Endodermal cell (in vitro differentiated cells): ENCODE data around the gene GJA3. TPM values are rescaled to one million over a fixed set of nuclear protein-coding genes. Genes with fewer than 3 reads are reported as not detected.

Source experiments
- DNase-seq: peaks from one replicate; pipeline ENCODE4 v3.0.0-alpha.2; 2017
- H3K27ac ChIP-seq: 2 replicates; pipeline ENCODE4 v1.5.1; 2013; ENCODE audit warnings: mild to moderate bottlenecking, low read depth, low read length, moderate library complexity
- H3K27me3 ChIP-seq: 2 replicates; pipeline ENCODE4 v1.6.1; 2013; ENCODE audit warnings: mild to moderate bottlenecking, low read length, moderate library complexity; ENCODE audit not compliant: insufficient read depth, control insufficient read depth, poor library complexity, severe bottlenecking
- H3K36me3 ChIP-seq: 2 replicates; pipeline ENCODE4 v1.7.0; 2013; ENCODE audit warnings: mild to moderate bottlenecking, low read length, moderate library complexity; ENCODE audit not compliant: control insufficient read depth, insufficient read depth
- H3K4me1 ChIP-seq: one replicate; pipeline ENCODE4 v1.7.0; 2013; ENCODE audit warnings: low read length; ENCODE audit not compliant: control insufficient read depth, insufficient read depth
- H3K4me3 ChIP-seq: 2 replicates; pipeline ENCODE4 v1.5.1; 2013; ENCODE audit warnings: mild to moderate bottlenecking, low read length, moderate library complexity
- H3K9ac ChIP-seq: 2 replicates; pipeline ENCODE4 v1.6.1; 2013; ENCODE audit warnings: mild to moderate bottlenecking, low read length, moderate library complexity; ENCODE audit not compliant: poor library complexity, severe bottlenecking; ENCODE audit errors: extremely low read depth
- H3K9me3 ChIP-seq: 2 replicates; pipeline ENCODE4 v1.6.1; 2013; ENCODE audit warnings: mild to moderate bottlenecking, low read length, moderate library complexity; ENCODE audit not compliant: control insufficient read depth
- H3K27ac Mint-ChIP-seq: 2 replicates; pipeline ENCODE4 v1.8.0; 2020; ENCODE audit warnings: mixed read lengths
- H3K27me3 Mint-ChIP-seq: 2 replicates; pipeline ENCODE4 v1.8.0; 2021; ENCODE audit warnings: mild to moderate bottlenecking, mixed read lengths; ENCODE audit not compliant: insufficient read depth
- H3K36me3 Mint-ChIP-seq: 2 replicates; pipeline ENCODE4 v1.8.0; 2020; ENCODE audit warnings: low read depth, mixed read lengths
- H3K4me1 Mint-ChIP-seq: 2 replicates; pipeline ENCODE4 v1.8.0; 2020; ENCODE audit warnings: mixed read lengths
- H3K4me3 Mint-ChIP-seq: 2 replicates; pipeline ENCODE4 v1.8.0; 2020; ENCODE audit warnings: mild to moderate bottlenecking, moderate library complexity, mixed read lengths
- H3K9me3 Mint-ChIP-seq: 2 replicates; pipeline ENCODE4 v1.8.0; 2020; ENCODE audit warnings: mild to moderate bottlenecking, mixed read lengths
- CTCF ChIP-seq: fragments of 200-600 bp; sonication (generic); conservative IDR thresholded peaks from 2 replicates; pipeline ENCODE4 v1.5.0; 2021; ENCODE audit warnings: antibody characterized with exemption, mild to moderate bottlenecking
- WGBS, 2 experiments: methylation state at CpG; one replicate each; pipeline versions ENCODE4 v1.1.5 to v1.1.7; 2013; ENCODE audit warnings: missing lambda C conversion rate in 2 of 2, mixed read lengths in 1 of 2; ENCODE audit not compliant: insufficient coverage in 1 of 2, insufficient read length in 1 of 2; 5-methylcytosine and 5-hydroxymethylcytosine counted together
- total RNA-seq, 2 donors: library from RNA; stranded (reverse); fragmentation: NEBNext Ultra II Directional in 1 of 2; extraction: Animal tissue kit (Norgen Biotek cat#: 25700) in 1 of 2; gene quantifications; 2 replicates in 1 of 2; 3 replicates in 1 of 2; pipeline ENCODE4 v1.2.1, GENCODE V29; 2021

The GJA3 gene
- total RNA-seq, 2 donors from 2014 or later: 0.07 to 0.09 TPM

GRCh38 chr13:20130652-20131051 lies 30.2 kb downstream of the GJA3 start:
- TF ChIP-seq CTCF: no peak
- DNase-seq: no peak
- Mint-ChIP-seq H3K27ac (no peak overlapping the region), H3K4me3 (no peak overlapping the region), H3K4me1 (no peaks in the 10 kb centered on the region), H3K9me3 (no peaks in the 10 kb centered on the region), H3K36me3 (no peaks in the 10 kb centered on the region), H3K27me3 (peaks cover 14% of the 10 kb centered on the region)
- H3K4me3 ChIP-seq: no peak overlapping the region
- H3K4me1 ChIP-seq: no peaks in the 10 kb centered on the region
- peaks cover 44% of the 10 kb centered on the region for H3K27me3 ChIP-seq
- no peak overlapping the region for H3K27ac ChIP-seq
- no peak overlapping the region for H3K9ac ChIP-seq
- no peaks in the 10 kb centered on the region for H3K9me3 ChIP-seq
- no peaks in the 10 kb centered on the region for H3K36me3 ChIP-seq
- WGBS, 2 experiments: 93 to 100% methylated on average over 2 of the region's 2 CpGs

DNA sequence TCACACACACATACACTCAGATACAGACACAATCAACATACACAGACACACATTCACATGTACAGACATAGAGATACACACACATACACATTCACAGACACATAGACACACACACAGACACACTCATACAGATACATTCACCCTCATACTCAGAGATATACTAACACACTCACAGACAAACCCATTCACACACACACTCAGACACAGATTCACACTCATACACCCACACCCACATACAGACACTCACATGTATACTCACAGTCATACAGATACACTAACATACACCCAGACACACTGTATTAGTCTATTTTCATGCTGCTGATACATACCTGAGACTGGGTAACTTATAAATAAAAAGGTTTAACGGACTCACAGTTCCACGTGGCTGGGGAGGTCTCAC lies 30.8 kb downstream of the GJA3 start:
- Histone ChIP-seq H3K27ac (no peak overlapping the region), H3K9me3 (no peaks in the 10 kb centered on the region), H3K27me3 (peaks cover 44% of the 10 kb centered on the region), H3K9ac (no peak overlapping the region), H3K4me3 (no peak overlapping the region), H3K4me1 (no peaks in the 10 kb centered on the region), H3K36me3 (no peaks in the 10 kb centered on the region)
- Mint-ChIP-seq H3K4me1 (no peaks in the 10 kb centered on the region), H3K27ac (no peak overlapping the region), H3K27me3 (peaks cover 17% of the 10 kb centered on the region), H3K36me3 (no peaks in the 10 kb centered on the region), H3K4me3 (no peak overlapping the region), H3K9me3 (no peaks in the 10 kb centered on the region)
- DNase-seq: peak; percentile 3
- 72 to 91% methylated on average over 2 of the region's 2 CpGs for WGBS, 2 experiments
- TF ChIP-seq CTCF: no peak

DNA sequence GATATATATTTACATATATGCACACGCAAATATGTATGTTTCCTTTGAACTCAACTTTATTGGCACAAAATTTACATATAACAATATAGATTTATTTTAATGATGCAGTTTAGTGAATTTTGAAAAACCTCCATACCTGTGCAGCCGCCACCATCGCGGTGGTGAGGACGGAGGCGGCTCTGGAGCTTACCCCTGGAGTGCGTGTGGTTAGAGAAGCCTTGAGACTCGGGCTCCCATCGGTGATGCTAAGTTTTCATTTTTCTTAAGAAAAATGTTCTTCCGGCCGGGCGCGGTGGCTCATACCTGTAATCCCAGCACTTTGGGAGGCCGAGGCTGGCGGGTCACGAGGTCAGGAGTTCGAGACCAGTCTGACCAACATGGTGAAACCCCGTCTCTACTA lies 31.8 kb downstream of the GJA3 start:
- H3K27ac Mint-ChIP-seq: no peak overlapping the region
- no peaks in the 10 kb centered on the region for H3K4me1 Mint-ChIP-seq
- no peaks in the 10 kb centered on the region for H3K36me3 Mint-ChIP-seq
- Histone ChIP-seq H3K9me3 (no peaks in the 10 kb centered on the region), H3K9ac (no peak overlapping the region), H3K4me3 (peak overlapping the region; percentile 77), H3K27ac (no peak overlapping the region), H3K36me3 (no peaks in the 10 kb centered on the region), H3K4me1 (no peaks in the 10 kb centered on the region), H3K27me3 (peaks cover 49% of the 10 kb centered on the region)
- H3K9me3 Mint-ChIP-seq: no peaks in the 10 kb centered on the region
- no peak for DNase-seq
- no peak for TF ChIP-seq CTCF
- WGBS, 2 experiments: 75 to 77% methylated on average over 12 to 17 of the region's 18 CpGs
- H3K27me3 Mint-ChIP-seq: peaks cover 21% of the 10 kb centered on the region
- peak overlapping the region; percentile 55 for H3K4me3 Mint-ChIP-seq
